Effector CD4-positive, alpha-beta T cell (primary cell): ENCODE data around the gene OR2A7. TPM values are rescaled to one million over a fixed set of nuclear protein-coding genes. Genes with fewer than 3 reads are reported as not detected.
"Not testable (repeated sequence)": the region's sequence is repeated elsewhere in the genome, so short reads cannot be mapped to it uniquely, and the experiment has no call there.

Source experiments
- DNase-seq: peaks from one replicate; pipeline ENCODE4 v3.0.0-alpha.2; 2020
- total RNA-seq: gene quantifications from one replicate; lab custom pipeline; 2026; lab: John Stamatoyannopoulos, UW

OR2A7 gene
- not detected for total RNA-seq

DNA sequence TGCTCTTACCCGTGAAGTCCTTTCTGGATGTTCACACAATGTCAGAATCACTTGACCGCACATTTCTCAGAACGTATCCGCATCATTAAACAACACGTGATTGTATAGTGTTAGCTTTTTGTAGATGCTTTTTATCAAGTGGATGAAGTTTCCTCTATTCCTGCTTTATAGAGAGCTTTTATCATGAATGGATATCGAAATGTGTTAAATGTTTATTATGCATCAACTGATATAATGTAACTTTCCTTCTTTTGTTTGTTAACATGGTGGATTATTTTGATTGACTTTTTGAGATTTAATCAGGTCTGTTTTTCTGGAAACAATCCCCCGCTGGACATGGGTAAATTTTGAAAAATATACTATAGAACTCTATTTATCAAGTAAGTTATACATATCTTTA, at the start of gene OR2A7:
Gene OR2A7 (minus strand): TSS at position 101 of the 400 bp plus-strand sequence. CDS start 5,164 bp downstream, outside the sequence.
- DNase-seq, result not testable (repeated sequence)

- DNase-seq, result not testable (repeated sequence)
Measured at GRCh38 chr7:144311872-144312469, 47.4 kb upstream of the OR2A7 start, which contains the start of gene OR2A1. Gene OR2A1, plus strand, starts transcription at chr7:144312419. Its CDS starts 5,706 bp downstream, at chr7:144318125.

DNA sequence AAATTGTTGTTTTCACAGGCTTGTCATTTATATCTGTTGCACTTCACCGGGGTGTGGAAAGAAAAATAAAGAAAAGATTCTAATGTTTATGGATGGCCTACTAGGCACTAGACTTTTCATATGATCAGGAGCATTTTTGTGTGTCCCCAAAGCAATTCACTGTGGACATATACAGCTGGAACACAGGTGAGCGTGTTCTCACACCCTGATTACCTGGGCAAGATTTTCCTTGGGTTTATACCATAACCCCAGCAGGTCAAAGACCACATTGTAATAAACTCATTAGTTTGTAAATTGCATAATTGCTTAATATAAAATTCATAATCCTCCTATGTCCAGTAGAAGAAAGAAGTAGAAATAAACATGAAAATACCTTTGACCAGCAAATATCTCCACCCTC, 46.6 kb upstream of the OR2A7 start:
- DNase-seq, result not testable (repeated sequence)

- DNase-seq, result not testable (repeated sequence)
Measured at GRCh38 chr7:144309702-144310101, 45.1 kb upstream of the OR2A7 start.

- DNase-seq, result not testable (repeated sequence)
Measured at GRCh38 chr7:144305156-144305555, 40.6 kb upstream of the OR2A7 start.

GRCh38 chr7:144303607-144304006, 39.0 kb upstream of the OR2A7 start:
- not testable (repeated sequence) for DNase-seq

DNA sequence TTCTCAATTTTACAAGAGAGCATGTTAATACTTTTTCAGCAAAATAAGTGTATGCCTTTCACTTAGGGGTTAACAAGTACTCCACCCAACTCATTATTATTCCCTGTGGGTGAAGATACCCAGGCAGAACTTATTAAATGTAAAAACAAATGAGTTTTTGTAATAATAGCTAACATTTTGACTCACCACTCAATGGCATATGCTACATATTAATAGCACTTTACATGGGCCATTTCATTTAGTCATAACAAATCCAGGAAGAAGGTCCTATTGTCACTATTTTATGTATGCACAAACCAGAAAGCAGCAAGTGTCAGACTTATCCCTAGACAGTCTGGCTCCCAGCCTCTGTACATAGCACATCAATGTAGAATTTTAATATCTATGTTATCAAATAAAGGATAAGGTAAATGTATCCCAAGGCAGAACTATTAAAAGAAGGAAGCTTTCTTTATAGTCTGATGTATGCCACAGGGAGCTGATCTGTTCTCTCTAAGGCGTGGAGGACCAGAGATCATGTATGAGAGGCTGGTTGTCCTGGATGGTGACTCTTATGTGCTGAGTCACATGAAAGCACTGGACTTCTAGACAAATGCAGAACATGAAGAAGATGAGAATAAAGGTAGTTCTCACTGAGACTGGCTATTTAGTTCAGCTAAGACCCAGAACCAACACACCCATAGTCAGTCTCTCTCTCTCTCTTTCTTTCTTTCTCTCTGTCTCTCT, 38.1 kb upstream of the OR2A7 start:
- not testable (repeated sequence) for DNase-seq

- not testable (repeated sequence) for DNase-seq
Measured at GRCh38 chr7:144293794-144294499, 29.4 kb upstream of the OR2A7 start.

GRCh38 chr7:144292384-144293161, 28.0 kb upstream of the OR2A7 start:
- DNase-seq, result not testable (repeated sequence)

DNA sequence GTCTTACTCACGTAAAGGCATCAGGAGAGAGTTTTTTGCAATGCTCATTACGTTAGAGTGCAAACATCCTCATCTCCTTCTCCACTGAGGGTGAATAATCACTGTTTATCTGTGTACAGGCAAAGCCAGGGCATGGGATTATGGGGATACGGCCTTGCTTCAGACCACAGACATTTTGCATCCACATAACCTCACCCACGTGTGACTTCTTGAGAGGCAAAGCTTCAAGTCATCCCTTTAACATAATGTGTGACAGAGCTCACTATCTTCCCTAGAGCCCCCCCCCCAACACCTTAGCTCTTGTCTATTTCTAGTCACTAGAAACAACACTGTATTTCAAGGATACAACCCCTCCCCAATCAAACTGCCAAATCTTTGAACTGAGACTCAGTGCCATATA, 27.0 kb upstream of the OR2A7 start:
- not testable (repeated sequence) for DNase-seq

GRCh38 chr7:144287171-144287784, 22.7 kb upstream of the OR2A7 start:
- not testable (repeated sequence) for DNase-seq

DNA sequence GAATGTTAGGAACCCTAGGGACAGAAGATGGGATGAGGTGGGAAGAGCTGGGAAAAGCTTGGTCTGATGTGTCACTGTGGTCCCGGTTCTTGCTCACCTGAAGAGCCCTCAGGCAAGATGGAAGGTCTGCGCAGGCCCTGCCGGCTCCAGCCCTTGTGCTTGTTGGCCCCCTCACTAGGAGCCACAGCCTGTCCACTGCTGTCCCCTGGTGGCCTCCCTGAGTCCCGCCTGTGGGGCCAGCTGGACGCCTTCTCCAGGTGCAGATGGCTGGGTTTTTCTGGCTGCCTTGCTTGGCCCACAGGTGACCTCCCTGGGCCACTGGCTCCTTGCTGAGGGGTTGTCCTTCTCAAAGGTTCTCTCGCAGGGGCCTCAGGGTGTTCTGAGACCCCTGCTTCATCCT, 19.1 kb upstream of the OR2A7 start:
- not testable (repeated sequence) for DNase-seq

DNA sequence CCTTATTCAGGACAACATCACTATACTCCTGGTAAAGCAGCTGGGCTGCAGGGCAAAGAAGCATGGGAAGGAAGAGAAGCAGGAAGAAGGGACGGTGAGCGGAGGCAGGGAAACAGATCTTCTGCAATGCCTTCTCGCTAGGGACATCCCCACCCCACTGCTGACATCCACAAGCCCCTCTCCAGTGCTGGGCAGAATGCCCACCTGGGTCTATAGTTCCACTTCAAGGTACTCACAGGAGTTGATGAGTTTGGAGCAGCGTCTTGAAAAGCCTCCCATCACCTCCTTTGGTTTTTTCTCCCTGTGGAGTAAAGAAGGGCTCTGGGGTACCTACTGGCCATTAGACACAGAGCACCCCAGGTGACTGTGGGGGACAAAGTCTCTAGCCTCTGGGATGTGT, 17.9 kb upstream of the OR2A7 start:
- DNase-seq, result not testable (repeated sequence)

- DNase-seq, result not testable (repeated sequence)
Measured at GRCh38 chr7:144281981-144282380, 17.4 kb upstream of the OR2A7 start.

GRCh38 chr7:144280010-144280409, 15.4 kb upstream of the OR2A7 start:
- not testable (repeated sequence) for DNase-seq

- DNase-seq, result not testable (repeated sequence)
Measured at GRCh38 chr7:144275281-144275680, 10.7 kb upstream of the OR2A7 start.

DNA sequence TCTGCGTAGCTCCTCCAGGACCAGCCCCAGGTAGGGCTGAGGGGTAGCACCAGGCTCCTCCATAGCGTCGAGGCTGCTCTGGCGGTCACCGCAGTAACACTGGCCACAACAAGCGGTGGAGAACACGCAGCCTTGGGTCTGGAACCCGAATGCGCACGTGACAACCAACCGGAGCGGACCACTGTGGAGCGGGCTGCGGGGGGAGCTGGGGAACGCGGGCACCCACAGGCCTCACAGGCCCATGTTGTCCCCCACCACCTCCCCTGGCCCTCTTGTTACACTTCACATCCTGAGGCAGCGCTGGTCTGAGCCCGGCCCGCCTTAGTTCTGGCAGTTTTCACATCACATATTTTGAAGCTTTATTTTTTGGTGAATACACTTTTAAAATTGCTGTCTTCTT, 4.6 kb upstream of the OR2A7 start, which contains the start of gene CTAGE8:
Gene CTAGE8 (minus strand): TSS at position 101 of the 400 bp plus-strand sequence. CDS start 38 bp downstream, at position 63.
- DNase-seq, result not testable (repeated sequence)

DNA sequence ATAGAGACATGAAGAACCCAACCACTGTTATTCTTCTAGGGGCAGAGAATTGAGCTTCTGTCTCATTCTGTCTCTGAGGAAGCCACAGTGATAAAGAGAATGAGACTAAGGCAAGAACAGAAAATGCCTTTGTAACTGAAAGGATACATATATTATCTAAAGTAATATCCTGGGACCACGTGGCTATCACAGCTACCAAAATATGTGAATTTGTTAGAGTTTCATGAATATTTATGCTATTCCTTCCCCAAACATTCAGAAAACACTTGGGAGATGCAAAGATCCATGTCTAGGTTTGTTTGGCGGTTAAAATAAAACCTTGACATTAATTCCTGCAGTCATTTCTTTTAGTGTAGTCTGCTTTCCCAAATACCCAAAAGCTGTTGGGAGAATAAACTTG, 2.5 kb downstream of the OR2A7 start:
- not testable (repeated sequence) for DNase-seq

DNA sequence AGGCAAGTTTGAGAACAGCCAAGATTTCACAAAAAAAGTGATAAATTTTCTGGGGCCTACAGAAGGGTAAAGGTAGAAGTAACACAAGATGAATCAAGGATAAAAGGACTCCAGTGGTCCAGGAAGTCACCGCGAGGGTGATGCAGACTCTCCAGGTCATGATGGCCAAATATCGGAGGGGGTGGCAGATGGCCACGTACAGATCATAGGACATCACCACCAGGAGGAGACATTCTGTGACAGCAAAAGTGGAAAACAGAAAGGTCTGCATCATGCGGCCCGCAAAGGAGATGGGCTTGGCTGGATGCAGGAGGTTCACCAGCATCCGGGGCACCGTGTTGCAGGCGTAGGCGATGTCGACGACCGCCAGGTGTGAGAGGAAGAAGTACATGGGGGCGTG, 5.5 kb downstream of the OR2A7 start:
- not testable (repeated sequence) for DNase-seq

DNA sequence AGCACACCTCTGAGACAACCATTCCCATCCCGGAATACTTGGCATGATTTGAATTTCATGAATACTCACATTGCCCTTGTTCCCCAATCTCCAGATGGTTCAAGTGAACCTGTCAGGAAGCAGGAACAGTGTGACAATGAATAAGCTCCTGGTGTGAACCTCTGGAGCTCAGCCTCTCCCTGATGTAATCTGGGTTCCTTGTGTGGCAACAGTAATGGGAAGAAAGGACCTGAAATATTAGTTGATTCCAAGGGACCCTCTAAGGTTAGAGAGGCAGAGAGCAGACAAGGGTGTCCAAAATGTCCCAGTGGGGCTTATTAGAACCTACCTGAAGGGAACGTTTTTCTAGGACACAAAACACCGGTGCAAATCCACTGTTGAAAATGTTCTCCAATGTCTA, 8.5 kb downstream of the OR2A7 start:
- DNase-seq, result no peak

DNA sequence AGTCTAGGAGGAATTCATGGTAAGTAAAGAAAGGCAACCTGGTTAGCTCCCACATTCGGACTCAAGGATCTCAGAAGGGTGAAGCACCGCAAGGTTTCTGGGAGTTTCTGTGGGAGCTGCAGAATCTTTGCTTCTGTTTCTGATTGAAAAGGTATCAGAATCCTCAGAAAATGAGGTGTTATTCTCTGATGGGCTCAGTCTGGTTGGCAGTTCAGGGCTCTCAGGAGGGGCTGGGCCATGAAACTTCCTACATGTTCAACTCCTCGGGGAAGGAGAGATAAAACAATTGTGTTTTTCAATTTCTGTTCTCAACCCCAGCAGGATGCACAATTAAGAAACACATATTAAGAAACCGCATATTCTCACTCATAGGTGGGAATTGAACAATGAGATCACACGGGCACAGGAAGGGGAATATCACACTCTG, 9.1 kb downstream of the OR2A7 start:
- no peak for DNase-seq

DNA sequence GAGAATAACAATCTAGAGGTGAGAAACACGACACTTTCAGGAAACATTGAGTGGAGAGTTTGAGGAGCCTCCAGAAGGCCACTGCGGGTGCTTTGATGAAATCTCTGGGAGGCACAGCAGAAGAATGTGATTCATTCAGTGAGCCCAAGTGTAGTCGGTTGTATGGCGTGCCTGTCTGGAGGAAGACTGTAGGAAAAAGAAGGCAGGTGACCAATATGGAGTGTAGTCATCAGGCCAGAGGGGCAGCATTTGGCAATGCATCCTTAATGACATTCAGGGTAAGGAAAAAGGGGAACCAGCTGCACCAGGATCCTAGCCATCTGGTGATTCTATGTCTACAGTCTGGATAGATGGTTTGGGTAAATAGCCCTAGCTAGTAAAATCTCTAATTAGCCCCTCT, 12.3 kb downstream of the OR2A7 start:
- DNase-seq, result not testable (repeated sequence)
